T1000 (cell line): Measurements from ENCODE around the gene TENT5C.
"Not testable (repeated sequence)": the region's sequence is repeated elsewhere in the genome, so short reads cannot be mapped to it uniquely, and the experiment has no call there.

Experiments
- DNase-seq: peaks from one replicate; lab custom pipeline; 2025; ENCODE audit warnings: mixed read lengths; lab: John Stamatoyannopoulos, UW

TENT5C gene

DNA sequence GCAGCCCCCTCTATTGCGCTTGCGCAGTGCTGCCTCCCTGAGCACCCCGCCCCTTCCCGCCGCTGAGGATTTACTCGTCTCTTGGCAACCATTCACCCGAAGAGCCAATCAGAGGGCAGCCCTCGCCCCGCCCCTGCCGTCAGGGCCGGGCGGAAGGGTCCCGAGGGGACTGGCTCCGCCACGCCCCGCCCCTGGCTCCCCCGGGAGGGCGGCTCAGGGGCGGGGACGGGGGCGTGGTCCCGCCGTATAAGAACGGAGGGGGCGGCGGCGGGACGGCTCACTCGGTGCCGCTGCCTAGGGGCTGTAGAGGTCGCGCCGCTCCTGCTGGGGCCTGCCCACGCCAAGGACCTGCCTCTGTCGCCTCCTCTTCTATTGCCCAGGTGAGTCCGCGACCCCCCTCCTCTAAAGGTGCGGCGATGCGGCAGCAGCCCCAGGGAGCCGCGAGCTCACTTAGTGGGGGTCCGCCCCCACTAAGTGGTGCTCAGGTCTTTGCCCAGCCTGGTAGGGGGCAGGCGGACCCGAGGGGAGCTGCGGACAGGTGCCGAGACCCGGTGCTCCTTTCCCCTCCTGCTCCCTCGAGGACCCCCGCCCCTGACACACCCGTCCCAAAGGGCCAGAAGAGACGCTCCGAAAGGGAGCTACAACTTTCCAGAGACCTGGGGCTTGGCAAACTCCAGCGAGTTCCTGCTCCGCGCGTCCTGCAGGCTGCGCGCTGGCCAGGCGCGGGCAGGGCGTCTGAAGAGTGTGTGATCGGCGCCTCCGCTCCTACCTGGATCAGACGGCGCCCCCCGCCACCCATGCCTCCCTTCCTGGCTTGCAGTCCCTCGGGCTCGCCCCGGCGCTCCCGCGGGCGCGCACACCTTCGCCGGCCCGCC lies at the start of gene TENT5C:
TSS of gene TENT5C (plus strand) at position 275 of the 875 bp plus-strand sequence. CDS start 16,821 bp downstream, outside the sequence.
- peak; percentile 95 for DNase-seq

DNA sequence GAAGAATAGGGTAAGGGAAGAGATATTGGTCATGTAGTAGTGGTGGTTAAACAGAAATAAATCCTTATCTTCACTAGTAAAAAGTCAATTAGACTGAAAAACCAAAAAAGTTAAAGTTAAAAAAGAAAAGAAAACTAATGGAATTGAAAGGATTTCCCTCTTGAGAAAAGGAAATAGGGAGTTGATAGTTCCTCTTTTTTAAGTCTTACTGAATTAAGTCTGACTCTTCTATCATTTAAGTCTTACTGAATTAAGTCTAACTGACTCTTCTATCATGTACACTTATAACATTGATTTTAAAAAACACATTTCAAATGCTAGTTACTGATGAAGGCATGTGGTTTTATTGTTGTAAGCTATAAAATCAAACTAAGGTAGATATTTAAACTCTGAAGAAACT lies 49.5 kb upstream of the TENT5C start:
- DNase-seq = no peak

GRCh38 chr1:117556976-117557375 lies 48.9 kb upstream of the TENT5C start:
- no peak for DNase-seq

GRCh38 chr1:117558451-117558850 lies 47.4 kb upstream of the TENT5C start:
- not testable (repeated sequence) for DNase-seq

- no peak for DNase-seq
Observed at GRCh38 chr1:117559139-117559538, 46.7 kb upstream of the TENT5C start.

DNA sequence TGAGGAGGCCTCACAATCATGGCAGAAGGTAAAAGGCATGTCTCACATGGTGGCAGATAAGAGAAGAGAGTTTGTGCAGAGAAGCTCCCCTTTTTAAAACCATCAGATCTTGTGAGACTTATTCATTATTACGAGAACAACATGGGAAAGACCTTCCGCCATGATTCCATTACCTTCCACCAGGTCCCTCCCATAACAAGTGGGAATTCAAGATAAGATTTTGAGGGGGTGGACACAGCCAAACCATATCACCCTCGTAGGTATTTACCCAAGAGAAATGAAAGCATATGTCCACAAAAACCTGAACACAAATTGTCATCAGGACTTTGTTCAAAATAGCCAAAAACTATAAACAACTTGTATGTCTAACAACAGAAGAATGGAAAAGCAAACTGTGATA lies 45.9 kb upstream of the TENT5C start:
- DNase-seq = no peak

GRCh38 chr1:117561071-117561470 lies 44.8 kb upstream of the TENT5C start:
- no peak for DNase-seq

DNA sequence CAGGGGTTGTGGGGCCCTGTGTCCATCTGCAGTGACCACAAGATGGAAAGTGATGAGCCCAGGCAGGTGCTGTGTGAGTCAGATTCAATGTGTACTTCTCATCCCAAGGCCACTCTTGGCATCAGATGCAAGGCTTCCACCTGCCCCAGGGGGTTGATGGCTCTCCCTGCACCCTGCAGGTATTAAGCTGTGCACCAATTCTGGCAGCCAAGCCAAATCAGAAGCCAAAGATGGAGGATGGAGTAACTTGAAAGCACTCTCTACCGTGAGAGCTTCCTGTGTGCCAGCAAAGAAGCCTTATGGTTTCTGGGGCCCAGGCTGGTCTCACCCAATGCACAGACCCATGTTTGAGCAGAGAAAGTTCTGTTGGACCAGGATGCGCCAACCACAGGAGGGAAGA lies 44.3 kb upstream of the TENT5C start:
- DNase-seq = no peak

DNA sequence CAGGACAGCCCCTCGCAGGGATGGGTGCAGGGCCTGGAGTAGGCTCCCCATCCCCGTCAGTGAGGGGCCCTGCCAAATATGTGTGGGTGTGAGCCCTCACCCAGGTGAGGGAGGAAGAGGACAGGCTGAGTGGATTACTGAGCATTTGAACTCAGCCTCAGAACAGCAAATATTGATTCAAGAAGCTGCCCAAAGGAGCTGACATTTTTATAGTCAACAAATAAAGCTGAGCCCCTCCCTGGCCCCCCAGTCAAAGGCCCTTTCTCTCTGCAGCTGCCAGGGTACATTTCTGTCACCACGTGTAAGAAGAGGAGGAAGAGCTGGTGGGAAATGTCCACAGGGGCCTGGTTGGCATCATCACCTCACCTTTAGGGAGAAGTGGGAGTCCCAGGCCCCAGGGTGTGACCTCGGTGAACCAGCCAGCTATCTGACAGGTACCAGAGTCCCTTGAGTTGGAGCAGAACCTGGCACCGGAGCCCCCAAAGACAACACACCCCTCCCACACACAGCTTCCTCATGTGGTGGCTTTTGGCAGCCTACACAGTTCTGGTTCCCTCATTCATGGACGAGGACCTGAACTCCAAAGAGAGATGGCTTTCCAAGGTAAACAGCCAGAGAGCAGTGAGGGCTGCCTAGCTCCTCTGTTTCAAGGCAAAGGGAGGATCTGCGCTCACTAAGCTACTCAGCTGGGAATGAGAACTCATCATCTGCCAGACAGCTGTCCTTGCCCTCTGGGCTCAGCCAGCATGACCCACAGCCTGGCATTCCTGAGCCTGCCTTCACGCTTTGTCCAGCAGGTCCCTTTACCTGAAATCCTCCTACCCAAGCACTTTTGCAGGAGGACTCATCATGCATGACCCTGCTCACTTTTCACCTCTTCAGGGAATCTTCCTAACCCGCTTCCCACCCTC lies 43.0 kb upstream of the TENT5C start:
- no peak for DNase-seq

- DNase-seq = no peak
Observed at GRCh38 chr1:117563492-117563875, 42.4 kb upstream of the TENT5C start.

DNA sequence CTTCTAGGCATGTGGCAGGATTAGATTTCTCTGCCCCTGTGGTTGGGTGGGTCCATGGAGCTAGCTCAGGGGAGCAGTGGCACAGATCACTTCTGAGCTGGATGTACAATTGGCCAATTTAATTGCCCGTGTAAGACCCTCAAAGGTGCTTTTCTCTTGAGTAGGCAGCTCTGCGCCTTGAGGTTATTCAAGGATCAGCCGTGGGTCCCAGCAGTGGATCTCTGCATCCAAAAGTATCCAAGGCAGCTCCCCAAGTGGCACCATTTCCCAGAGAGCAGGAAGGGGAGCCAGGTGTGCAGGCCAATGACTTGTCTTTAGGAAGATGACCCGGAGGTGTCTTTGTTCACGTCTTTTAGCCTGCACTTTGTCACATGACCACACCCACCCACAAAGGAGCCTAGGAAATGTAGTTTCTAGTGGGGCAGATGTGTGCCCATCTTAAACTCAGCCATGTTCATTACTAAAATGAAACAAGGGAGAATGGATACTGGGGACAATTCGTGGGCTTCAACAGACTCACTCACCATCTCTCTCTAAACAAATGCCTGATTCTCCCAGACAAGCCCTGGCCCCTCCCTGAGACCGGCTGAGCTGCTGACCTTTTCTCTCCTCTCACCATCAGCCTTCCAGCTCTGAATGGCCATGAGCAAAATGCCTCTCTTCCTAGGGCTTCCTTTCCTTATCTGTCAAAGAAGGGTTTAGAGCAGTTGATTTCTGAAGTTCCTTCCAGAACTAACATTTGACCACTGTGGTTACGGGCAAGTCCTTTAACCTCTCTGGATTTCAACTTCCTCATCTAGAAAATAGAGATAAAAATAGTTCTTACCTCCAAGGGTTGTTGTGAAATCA lies 41.4 kb upstream of the TENT5C start:
- DNase-seq = no peak

DNA sequence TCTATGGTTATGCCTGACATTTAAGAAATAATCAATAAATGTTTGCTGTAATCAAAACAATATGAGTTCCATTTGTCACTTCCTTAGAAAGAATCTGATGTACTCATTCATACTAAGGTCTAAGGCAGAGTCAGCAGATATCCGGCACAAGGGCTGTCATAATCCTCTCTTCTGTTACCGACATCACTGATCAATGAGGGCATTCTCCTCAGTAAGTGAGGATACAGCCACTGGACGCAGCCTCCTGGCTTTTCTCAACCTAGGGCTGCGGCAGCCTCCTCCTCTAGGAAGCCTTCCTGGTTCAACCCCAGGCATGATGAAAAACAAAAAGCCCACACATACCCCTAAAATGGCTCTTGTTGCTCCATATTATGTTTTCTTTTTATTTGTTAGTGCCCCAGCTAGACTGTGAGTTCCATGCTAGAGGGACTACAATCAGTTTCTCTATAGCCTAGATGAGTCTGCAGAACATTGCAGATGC lies 40.7 kb upstream of the TENT5C start:
- DNase-seq = no peak

GRCh38 chr1:117565745-117566455 lies 39.9 kb upstream of the TENT5C start:
- no peak for DNase-seq

GRCh38 chr1:117566556-117566955 lies 39.3 kb upstream of the TENT5C start:
- DNase-seq = no peak

DNA sequence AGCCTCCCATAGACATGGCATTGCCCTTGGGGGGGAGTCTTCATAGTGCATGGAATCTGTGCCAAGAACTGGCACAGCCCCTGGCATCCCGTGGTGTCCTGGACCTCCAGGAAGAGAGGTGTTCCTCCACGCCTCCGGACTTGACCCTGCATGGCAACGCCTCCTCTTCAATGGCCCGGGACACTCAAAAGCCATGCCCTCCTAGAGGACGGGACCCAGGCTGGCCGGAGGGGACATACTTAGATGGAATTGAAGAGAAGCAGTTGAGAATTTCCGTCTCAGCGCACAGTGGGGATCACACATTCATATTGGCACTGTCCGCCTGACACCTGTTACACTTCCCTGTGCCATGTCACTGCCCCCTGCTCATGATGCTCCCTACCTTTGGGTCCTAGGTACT lies 38.4 kb upstream of the TENT5C start:
- DNase-seq = no peak

GRCh38 chr1:117567976-117568375 lies 37.9 kb upstream of the TENT5C start:
- no peak for DNase-seq

- DNase-seq = no peak
Observed at GRCh38 chr1:117568999-117569398, 36.8 kb upstream of the TENT5C start.

DNA sequence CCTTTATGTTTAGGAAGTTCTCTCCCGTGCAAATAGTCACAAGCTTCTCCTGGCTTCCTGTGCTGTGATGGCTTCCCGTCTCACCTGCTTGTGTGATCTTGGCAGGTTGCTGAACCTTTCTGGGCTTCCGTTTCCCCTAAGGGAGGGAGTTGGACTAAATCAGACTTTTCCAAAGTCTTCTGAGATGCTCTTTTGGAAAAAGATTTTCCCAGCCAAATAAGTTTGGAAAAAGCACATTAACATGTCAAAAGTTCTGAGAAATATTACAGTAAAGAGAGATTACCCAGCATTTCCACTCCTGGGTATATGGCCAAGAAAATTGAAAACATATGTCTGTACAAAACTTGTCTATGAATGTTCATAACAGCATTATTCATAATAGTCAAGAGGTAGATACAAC lies 36.0 kb upstream of the TENT5C start:
- no peak for DNase-seq

DNA sequence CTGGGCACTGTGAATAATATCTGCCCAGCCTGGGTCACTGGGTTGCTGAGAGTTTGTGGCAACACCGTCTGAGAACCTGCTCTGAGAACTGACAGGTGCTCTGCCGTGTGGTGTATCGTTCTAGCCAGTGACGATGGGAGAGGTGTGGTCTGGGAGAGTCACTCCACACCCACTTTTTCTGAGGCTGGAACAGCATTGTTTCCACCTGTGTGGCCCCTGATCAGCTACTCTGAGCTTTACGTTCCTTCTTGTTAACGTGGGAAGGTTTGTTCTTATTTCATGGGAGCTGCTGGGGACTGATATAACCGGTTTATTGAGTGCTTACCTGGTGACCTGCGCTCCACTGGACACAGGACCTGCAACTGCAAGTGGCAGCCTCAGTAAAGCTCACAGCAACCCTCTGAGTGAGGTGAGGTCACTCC lies 34.8 kb upstream of the TENT5C start:
- no peak for DNase-seq

- no peak for DNase-seq
Observed at GRCh38 chr1:117571496-117571895, 34.4 kb upstream of the TENT5C start.

- no peak for DNase-seq
Observed at GRCh38 chr1:117572546-117572945, 33.3 kb upstream of the TENT5C start.
